ENCODE data around the gene EMSY. TPM values are rescaled to one million over a fixed set of nuclear protein-coding genes. Genes with fewer than 3 reads are reported as not detected.

The EMSY gene
- total RNA-seq, 1 experiment from 2014 or later = 52.4 TPM

GRCh38 chr11:76453248-76453647 lies 8.4 kb downstream of the EMSY start:
- POLR2A ChIA-PET (ENCODE audit: low non-redundant PET) = no interaction called here
- BruUV-seq (replicated peaks) = no TSS peak
- no peak overlapping the region for H3K27ac ChIP-seq (ENCODE audit: low read depth, low read length, poor library complexity, severe bottlenecking)
- no peaks in the 10 kb centered on the region for H3K9me3 ChIP-seq (ENCODE audit: low read depth, low read length, poor library complexity, severe bottlenecking)
- DNase-seq (ENCODE audit: low spot score) = no peak
- H3K36me3 ChIP-seq (ENCODE audit: insufficient read depth, low read length, poor library complexity, severe bottlenecking) = peaks cover 47% of the 10 kb centered on the region
- no peaks in the 10 kb centered on the region for H3K27me3 ChIP-seq (replicated peaks; ENCODE audit: insufficient read depth, low read depth, low read length, poor library complexity)
- intact Hi-C loops (cut with micrococcal nuclease; ENCODE audit: unreplicated experiment) = no loop called here
- TF ChIP-seq EZH2 (IDR thresholded peaks at IDR 0.05; ENCODE audit: borderline replicate concordance, low read depth, low read length, poor library complexity, severe bottlenecking) (no peak), CTCF (conservative IDR thresholded peaks at IDR 0.05; ENCODE audit: low read depth, low read length) (no peak)
- H3K4me1 ChIP-seq (ENCODE audit: insufficient read depth, low read length, poor library complexity, severe bottlenecking) = peaks cover 15% of the 10 kb centered on the region
- CTCF ChIA-PET = no interaction called here
- H3K4me3 ChIP-seq (ENCODE audit: low read depth, low read length, poor library complexity, severe bottlenecking) = no peak overlapping the region

- no peak for DNase-seq (ENCODE audit: low spot score)
- POLR2A ChIA-PET (ENCODE audit: low non-redundant PET) = no interaction called here
- no peaks in the 10 kb centered on the region for H3K27me3 ChIP-seq (replicated peaks; ENCODE audit: insufficient read depth, low read depth, low read length, poor library complexity)
- H3K9me3 ChIP-seq (ENCODE audit: low read depth, low read length, poor library complexity, severe bottlenecking) = no peaks in the 10 kb centered on the region
- H3K4me3 ChIP-seq (ENCODE audit: low read depth, low read length, poor library complexity, severe bottlenecking) = no peak overlapping the region
- BruUV-seq (replicated peaks) = no TSS peak
- CTCF ChIA-PET = no interaction called here
- no peak overlapping the region for H3K27ac ChIP-seq (ENCODE audit: low read depth, low read length, poor library complexity, severe bottlenecking)
- no peak for TF ChIP-seq CTCF (conservative IDR thresholded peaks at IDR 0.05; ENCODE audit: low read depth, low read length)
- no peak for TF ChIP-seq EZH2 (IDR thresholded peaks at IDR 0.05; ENCODE audit: borderline replicate concordance, low read depth, low read length, poor library complexity, severe bottlenecking)
- intact Hi-C loops (cut with micrococcal nuclease; ENCODE audit: unreplicated experiment) = no loop called here
- peaks cover 27% of the 10 kb centered on the region for H3K36me3 ChIP-seq (ENCODE audit: insufficient read depth, low read length, poor library complexity, severe bottlenecking)
- H3K4me1 ChIP-seq (ENCODE audit: insufficient read depth, low read length, poor library complexity, severe bottlenecking) = peaks cover 12% of the 10 kb centered on the region
These were observed 10.5 kb downstream of the EMSY start for GRCh38 chr11:76455331-76455730.

GRCh38 chr11:76455931-76456330 lies 11.1 kb downstream of the EMSY start:
- no TSS peak for BruUV-seq (replicated peaks)
- POLR2A ChIA-PET (ENCODE audit: low non-redundant PET) = no interaction called here
- TF ChIP-seq CTCF (conservative IDR thresholded peaks at IDR 0.05; ENCODE audit: low read depth, low read length) (no peak), EZH2 (IDR thresholded peaks at IDR 0.05; ENCODE audit: borderline replicate concordance, low read depth, low read length, poor library complexity, severe bottlenecking) (no peak)
- Histone ChIP-seq H3K4me1 (ENCODE audit: insufficient read depth, low read length, poor library complexity, severe bottlenecking) (peaks cover 12% of the 10 kb centered on the region), H3K36me3 (ENCODE audit: insufficient read depth, low read length, poor library complexity, severe bottlenecking) (peaks cover 27% of the 10 kb centered on the region), H3K9me3 (ENCODE audit: low read depth, low read length, poor library complexity, severe bottlenecking) (no peaks in the 10 kb centered on the region), H3K4me3 (ENCODE audit: low read depth, low read length, poor library complexity, severe bottlenecking) (no peak overlapping the region), H3K27me3 (replicated peaks; ENCODE audit: insufficient read depth, low read depth, low read length, poor library complexity) (no peaks in the 10 kb centered on the region), H3K27ac (ENCODE audit: low read depth, low read length, poor library complexity, severe bottlenecking) (no peak overlapping the region)
- no peak for DNase-seq (ENCODE audit: low spot score)
- CTCF ChIA-PET = no interaction called here
- intact Hi-C loops (cut with micrococcal nuclease; ENCODE audit: unreplicated experiment) = no loop called here
